NCI-H82 treated with DMSO at 0.1 percent for 48 hours (cell line): Measurements from ENCODE around the gene NINJ2.

Source experiments
- DNase-seq: peaks from one replicate; lab custom pipeline; 2025; ENCODE audit not compliant: unreplicated experiment; lab: John Stamatoyannopoulos, UW

NINJ2 gene

GRCh38 chr12:571795-572531 is 91.3 kb downstream of the NINJ2 start:
- DNase-seq = no peak

GRCh38 chr12:570921-571794 is 92.1 kb downstream of the NINJ2 start:
- DNase-seq = peak; percentile 43

GRCh38 chr12:570435-570920 is 92.8 kb downstream of the NINJ2 start:
- no peak for DNase-seq

GRCh38 chr12:569803-570434 is 93.3 kb downstream of the NINJ2 start:
- peak; percentile 30 for DNase-seq

- no peak for DNase-seq
These were observed 94.1 kb downstream of the NINJ2 start for GRCh38 chr12:569091-569676.

GRCh38 chr12:568486-568885 is 94.8 kb downstream of the NINJ2 start:
- DNase-seq = no peak

- no peak for DNase-seq
These were observed 97.6 kb downstream of the NINJ2 start for GRCh38 chr12:565589-566105.

GRCh38 chr12:565161-565560 is 98.1 kb downstream of the NINJ2 start:
- no peak for DNase-seq

GRCh38 chr12:563787-564298 is 99.4 kb downstream of the NINJ2 start:
- DNase-seq = no peak

- no peak for DNase-seq
These were observed 99.9 kb downstream of the NINJ2 start for GRCh38 chr12:563250-563781.

- no peak for DNase-seq
These were observed 100.6 kb downstream of the NINJ2 start for GRCh38 chr12:562634-563033.

- no peak for DNase-seq
These were observed 101.2 kb downstream of the NINJ2 start for GRCh38 chr12:561908-562593.

- DNase-seq = no peak
These were observed 101.9 kb downstream of the NINJ2 start for GRCh38 chr12:561391-561705.

- no peak for DNase-seq
These were observed 102.4 kb downstream of the NINJ2 start for GRCh38 chr12:560691-561390.

GRCh38 chr12:559906-560455 is 103.3 kb downstream of the NINJ2 start:
- no peak for DNase-seq

- DNase-seq = no peak
These were observed 103.9 kb downstream of the NINJ2 start for GRCh38 chr12:559208-559905.

- no peak for DNase-seq
These were observed 104.7 kb downstream of the NINJ2 start for GRCh38 chr12:558580-558979.

- DNase-seq = no peak
These were observed 106.7 kb downstream of the NINJ2 start for GRCh38 chr12:556498-556897.

GRCh38 chr12:554001-554285 is 109.3 kb downstream of the NINJ2 start:
- no peak for DNase-seq
